Choroid plexus epithelial cell (primary cell): ENCODE data around the gene CHST11.

Experiments used
- DNase-seq: peaks from one replicate; pipeline ENCODE4 v3.0.0-alpha.2; 2010; ENCODE audit warnings: low read depth
- H3K4me3 ChIP-seq: 2 replicates; pipeline ENCODE4 v1.5.1; 2011; ENCODE audit warnings: low read depth, mild to moderate bottlenecking, control low read depth, low read length, moderate library complexity
- TF ChIP-seq, protein P1 (sequence below): conservative IDR thresholded peaks from 2 replicates; pipeline ENCODE4 v1.5.1; 2011; ENCODE audit warnings: low read depth, mild to moderate bottlenecking, control low read depth, inconsistent platforms, low read length, moderate library complexity

Gene CHST11

DNA sequence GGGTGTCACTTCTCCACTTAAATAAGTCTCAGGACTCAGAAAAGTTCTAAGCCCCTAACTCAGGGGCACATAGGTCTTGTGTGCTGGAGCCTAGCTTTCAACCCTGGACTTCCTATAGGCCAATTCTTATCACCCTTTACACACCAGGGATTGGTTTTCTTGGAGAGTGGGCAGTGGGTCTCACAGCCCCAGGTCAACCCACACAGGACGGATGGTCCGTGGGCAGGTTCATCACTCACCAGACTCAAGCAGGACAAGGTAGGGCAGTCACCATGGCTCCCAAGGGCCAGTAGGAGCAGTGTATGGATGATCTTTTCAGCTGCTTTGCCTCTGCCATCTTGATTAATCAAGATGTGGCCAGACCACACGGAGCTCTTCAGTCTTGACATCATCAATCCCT is 268.9 kb downstream of the CHST11 start:
- DNase-seq = no peak
- TF ChIP-seq, protein P1, sequence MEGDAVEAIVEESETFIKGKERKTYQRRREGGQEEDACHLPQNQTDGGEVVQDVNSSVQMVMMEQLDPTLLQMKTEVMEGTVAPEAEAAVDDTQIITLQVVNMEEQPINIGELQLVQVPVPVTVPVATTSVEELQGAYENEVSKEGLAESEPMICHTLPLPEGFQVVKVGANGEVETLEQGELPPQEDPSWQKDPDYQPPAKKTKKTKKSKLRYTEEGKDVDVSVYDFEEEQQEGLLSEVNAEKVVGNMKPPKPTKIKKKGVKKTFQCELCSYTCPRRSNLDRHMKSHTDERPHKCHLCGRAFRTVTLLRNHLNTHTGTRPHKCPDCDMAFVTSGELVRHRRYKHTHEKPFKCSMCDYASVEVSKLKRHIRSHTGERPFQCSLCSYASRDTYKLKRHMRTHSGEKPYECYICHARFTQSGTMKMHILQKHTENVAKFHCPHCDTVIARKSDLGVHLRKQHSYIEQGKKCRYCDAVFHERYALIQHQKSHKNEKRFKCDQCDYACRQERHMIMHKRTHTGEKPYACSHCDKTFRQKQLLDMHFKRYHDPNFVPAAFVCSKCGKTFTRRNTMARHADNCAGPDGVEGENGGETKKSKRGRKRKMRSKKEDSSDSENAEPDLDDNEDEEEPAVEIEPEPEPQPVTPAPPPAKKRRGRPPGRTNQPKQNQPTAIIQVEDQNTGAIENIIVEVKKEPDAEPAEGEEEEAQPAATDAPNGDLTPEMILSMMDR = no peak
- no peak overlapping the region for H3K4me3 ChIP-seq

DNA sequence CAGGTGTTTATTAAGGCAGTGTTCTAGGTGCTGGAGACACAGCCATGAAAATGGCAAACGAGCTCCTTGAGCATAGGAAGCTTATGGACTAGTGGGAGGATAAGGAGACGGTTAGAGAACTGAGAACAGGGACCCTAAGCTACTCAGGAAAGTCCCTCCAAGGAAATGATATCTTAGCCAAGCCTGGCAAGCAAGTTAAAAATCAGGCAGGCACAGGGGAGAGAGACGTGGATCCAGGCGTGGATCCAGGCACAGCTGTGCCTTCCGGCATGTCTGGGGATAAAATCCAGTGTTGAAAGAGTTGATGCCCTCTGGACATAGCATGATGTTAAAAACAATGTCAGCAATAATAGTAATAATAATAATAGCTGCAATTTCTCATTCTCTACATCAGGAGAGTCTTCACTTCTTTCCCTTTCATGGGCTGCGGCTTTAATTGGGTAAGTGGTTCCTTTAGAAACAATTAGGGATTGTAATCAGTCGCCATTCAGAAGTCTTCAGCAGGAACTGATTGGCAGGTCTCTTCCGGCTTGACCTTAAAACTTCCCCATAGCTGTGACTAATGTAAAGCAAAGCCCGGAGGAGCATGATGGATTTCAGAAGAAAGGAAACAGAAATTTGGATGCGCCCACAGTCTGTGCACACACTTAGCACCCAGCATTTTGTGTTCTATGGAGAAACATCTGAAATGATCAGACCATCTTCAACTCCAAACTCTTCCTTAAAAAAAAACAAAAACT is 271.1 kb downstream of the CHST11 start:
- no peak for DNase-seq
- TF ChIP-seq, protein P1 = no peak
- no peak overlapping the region for H3K4me3 ChIP-seq

DNA sequence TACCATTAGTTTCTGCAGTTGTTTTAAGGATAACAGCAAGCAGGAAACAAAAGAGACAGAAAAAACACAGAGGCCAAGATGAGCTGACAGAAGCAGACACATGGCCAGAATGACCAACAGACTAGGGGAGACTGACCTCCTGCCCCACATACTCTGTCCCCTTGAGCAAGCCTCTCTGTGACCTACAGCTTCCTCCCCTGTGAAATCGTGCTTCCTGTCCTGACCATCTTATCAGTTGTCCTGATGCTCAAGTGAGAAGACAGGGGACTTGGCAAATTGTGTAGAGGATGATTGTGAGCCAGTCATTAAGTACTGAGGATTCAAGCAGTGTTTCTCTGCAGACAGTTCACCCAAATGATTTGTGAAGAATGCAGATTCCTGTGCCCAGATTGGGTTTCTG is 272.3 kb downstream of the CHST11 start:
- TF ChIP-seq, protein P1 = no peak
- DNase-seq = no peak
- no peak overlapping the region for H3K4me3 ChIP-seq

DNA sequence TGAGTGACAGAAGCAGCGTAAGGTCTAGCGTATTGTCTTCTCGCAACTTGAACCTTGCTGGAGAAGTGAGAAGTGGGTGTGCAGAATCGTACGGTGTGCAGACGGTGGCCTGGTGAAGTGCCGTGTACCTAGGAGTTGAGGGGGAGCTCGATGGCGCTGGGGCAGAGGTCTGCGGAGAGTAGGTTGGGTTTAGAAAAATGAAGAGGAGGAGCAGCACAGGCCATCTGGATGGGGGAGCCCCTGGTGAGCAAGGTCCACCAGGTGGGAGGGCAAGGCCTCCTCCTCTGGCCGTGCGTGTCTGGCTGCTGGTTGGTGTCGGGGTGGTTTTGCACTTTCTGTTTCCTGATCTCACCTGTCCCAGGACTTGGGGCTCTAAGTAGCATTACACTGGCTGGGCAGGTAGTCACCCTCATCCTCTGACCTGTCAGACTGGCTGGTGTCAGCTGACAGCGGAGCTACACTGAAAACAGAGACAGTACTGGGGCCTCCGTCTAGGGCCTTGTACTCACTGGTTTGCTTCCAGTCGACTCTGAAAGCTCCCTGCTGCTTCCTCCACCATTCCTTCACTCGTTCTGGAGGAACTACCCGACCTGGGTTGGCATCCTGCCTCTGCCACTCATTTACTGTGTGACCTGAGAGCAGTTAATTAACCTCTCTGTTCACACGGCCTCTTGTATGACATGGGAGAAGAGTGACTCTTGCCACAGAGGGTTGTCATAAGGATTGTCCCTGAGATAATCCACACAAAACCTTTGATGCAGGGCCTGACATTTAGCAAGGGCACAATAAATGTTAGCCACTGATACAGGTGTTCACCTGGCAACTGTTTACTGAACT is 273.1 kb downstream of the CHST11 start:
- no peak for DNase-seq
- TF ChIP-seq, protein P1 = no peak

DNA sequence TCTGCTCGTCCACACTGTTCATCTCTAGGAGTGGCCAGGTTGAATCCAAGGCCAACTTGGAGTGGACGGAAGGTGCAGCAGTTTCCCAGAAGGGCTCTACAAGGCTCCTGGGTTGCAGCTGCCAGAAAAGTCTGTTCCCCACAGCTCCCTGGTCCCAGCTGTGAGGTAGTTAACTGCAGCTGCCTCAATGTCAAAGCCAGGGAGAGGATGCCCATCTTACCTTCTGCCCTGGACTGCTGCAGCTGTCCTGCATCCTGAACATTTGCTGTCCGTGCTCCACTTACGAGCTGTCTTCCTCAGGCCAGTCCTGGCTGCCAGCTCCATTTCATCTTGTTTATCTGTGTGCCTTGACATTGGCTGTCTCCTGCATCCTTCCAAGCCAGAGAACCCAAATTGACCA is 274.0 kb downstream of the CHST11 start:
- no peak overlapping the region for H3K4me3 ChIP-seq
- DNase-seq = no peak
- TF ChIP-seq, protein P1 = no peak

More for the DNA sequence above, 273.1 kb downstream of the CHST11 start:
- H3K4me3 ChIP-seq = no peak overlapping the region

DNA sequence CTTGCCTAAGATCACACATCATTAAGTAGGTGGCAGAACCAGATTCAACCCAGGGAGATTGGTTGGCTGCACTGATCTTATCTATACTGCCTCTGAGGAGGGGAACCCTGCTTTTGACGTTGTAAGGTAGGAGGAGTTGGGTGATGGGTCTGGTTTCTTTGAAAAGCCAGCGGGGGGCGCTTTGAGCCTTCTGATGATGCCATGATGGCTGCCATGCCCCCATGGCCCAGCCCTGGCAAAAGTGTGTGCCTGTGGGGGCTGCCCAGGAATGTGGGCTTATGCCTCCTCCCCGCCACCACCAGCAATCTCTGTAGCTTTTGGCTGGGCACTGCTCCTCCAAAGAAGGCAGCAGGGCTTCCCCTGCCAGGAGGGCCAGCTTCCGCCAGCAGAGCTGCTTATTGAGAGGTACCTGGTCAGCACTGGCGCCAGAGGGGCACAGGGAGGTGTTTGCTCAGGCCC is 277.0 kb downstream of the CHST11 start:
- TF ChIP-seq, protein P1 = peak; percentile 24
- no peak for DNase-seq
- H3K4me3 ChIP-seq = no peak overlapping the region
